Bronchial epithelial cell (primary cell): ENCODE measurements around the gene GLT6D1. TPM values are rescaled to one million over a fixed set of nuclear protein-coding genes. Genes with fewer than 3 reads are reported as not detected.
A peak's percentile ranks its signal among the peaks of the same experiment; 100 is the strongest.

ENCODE experiments used
- DNase-seq: peaks from one replicate; pipeline ENCODE4 v3.0.0-alpha.2; 2010; ENCODE audit warnings: low read depth
- FAIRE-seq: peaks from 2 replicates; lab custom pipeline; 2011; peaks lifted over from hg19 to GRCh38; lab: Jason Lieb, UNC
- H3K27me3 ChIP-seq: 2 replicates; pipeline ENCODE4 v1.5.1; 2011; ENCODE audit warnings: low read length; ENCODE audit not compliant: control insufficient read depth, insufficient read depth
- H3K36me3 ChIP-seq: 2 replicates; pipeline ENCODE4 v1.5.1; 2011; ENCODE audit warnings: low read length; ENCODE audit not compliant: control insufficient read depth, insufficient read depth
- H3K4me3 ChIP-seq: 2 replicates; pipeline ENCODE4 v1.5.1; 2011; ENCODE audit warnings: mild to moderate bottlenecking, low read depth, low read length, control low read depth
- total RNA-seq: library from RNA; depleted of rRNA; stranded (reverse); fragments of >200 nt; gene quantifications from 2 replicates; pipeline ENCODE4 v1.2.1, GENCODE V29; 2014
- TF ChIP-seq, protein P1 (sequence below): IDR thresholded peaks from 2 replicates; pipeline ENCODE4 v1.5.1; 2011; ENCODE audit warnings: mild to moderate bottlenecking, moderate library complexity, low read length, control low read depth, inconsistent platforms; ENCODE audit not compliant: insufficient read depth, severe bottlenecking

The GLT6D1 gene
- total RNA-seq, 1 donor from 2014 or later = not detected

DNA sequence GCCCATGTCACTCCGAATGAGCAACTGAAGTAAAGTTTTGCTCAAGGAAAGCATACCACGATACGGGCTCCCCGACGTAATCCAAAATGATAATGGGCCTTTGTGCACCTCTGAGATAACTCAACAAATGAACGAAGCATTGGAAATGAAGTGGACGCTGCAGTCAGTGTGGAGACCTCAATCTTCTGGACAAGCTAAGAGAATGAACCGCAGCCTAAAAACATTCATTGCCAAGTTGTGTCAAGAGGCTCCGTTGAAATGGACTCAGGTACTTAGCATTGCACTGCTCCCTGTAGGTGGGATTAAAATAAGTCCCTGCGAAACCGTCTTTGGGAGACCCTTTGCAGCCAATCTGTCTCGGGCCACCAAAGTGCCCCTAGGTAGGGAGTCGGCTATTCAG lies 19.9 kb upstream of the GLT6D1 start:
- TF ChIP-seq, protein P1, sequence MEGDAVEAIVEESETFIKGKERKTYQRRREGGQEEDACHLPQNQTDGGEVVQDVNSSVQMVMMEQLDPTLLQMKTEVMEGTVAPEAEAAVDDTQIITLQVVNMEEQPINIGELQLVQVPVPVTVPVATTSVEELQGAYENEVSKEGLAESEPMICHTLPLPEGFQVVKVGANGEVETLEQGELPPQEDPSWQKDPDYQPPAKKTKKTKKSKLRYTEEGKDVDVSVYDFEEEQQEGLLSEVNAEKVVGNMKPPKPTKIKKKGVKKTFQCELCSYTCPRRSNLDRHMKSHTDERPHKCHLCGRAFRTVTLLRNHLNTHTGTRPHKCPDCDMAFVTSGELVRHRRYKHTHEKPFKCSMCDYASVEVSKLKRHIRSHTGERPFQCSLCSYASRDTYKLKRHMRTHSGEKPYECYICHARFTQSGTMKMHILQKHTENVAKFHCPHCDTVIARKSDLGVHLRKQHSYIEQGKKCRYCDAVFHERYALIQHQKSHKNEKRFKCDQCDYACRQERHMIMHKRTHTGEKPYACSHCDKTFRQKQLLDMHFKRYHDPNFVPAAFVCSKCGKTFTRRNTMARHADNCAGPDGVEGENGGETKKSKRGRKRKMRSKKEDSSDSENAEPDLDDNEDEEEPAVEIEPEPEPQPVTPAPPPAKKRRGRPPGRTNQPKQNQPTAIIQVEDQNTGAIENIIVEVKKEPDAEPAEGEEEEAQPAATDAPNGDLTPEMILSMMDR = no peak
- no peaks in the 10 kb centered on the region for H3K27me3 ChIP-seq
- no peak for FAIRE-seq

DNA sequence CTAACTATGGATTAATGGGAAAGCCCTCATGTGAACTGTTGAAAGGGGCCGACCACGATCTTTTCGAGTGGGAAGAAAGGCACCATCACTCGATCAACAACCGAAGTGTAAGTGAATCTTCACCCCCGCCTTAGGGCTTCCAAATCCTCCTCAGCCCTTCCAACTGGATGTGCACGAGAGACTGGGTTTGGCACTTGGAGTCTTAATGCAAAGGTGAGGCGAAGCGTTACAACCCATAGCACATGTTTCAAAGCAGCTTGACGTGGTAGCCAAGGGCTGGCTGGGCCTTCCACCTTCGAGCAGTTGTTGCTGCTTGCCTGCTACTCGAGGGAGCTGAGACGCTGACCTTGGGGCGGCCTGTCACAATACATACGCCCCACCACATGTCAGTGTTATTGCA lies 18.1 kb upstream of the GLT6D1 start:
- FAIRE-seq (peak; percentile 73), DNase-seq (no peak)
- Histone ChIP-seq H3K4me3 (no peak overlapping the region), H3K27me3 (no peaks in the 10 kb centered on the region), H3K36me3 (no peaks in the 10 kb centered on the region)
- TF ChIP-seq, protein P1 = no peak

More for the DNA sequence above, 19.9 kb upstream of the GLT6D1 start:
- Histone ChIP-seq H3K36me3 (no peaks in the 10 kb centered on the region), H3K4me3 (no peak overlapping the region)
- DNase-seq = no peak

DNA sequence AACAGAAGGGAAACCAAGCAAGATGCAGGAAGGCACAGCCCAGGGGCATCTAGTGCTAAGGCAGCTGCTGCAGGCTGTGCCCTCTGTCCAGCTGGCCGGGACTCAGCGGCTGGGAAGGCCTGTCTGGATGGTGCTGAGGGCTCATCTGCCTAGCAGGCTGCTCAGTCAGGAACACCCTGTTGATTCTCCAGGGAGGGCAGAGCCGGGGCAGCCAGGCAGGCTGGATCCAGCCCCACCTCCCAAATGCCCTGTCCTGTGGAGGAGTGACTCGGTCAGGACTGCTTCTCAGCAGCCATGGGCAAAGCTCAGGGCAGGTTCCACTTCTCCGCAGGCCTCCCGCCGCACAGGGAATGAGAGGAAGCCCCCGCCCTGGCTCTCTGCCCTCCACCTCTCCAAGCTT lies 16.0 kb upstream of the GLT6D1 start:
- no peaks in the 10 kb centered on the region for H3K27me3 ChIP-seq
- no peaks in the 10 kb centered on the region for H3K36me3 ChIP-seq
- TF ChIP-seq, protein P1 = no peak
- DNase-seq = no peak
- no peak overlapping the region for H3K4me3 ChIP-seq
- FAIRE-seq = no peak

DNA sequence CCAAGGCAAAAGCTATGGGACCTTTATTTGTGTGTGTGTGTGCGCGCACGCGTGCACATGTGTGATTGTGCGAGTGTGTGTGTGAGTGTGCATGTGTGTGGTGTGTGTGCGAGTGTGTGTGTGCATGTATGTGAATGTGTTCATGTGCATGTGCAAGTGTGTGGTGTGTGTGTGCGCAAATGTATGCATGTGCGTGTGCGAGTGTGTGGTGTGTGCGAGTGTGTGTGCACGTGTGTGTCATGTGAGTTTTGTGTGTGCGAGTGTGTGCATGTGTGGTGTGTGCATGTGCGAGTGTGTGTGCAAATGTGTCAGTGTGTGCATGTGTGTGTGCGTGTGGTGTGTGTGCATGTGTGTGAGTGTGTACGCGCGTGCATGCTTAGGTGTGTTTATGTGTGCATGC lies 11.1 kb upstream of the GLT6D1 start:
- Histone ChIP-seq H3K27me3 (no peaks in the 10 kb centered on the region), H3K4me3 (no peak overlapping the region), H3K36me3 (no peaks in the 10 kb centered on the region)
- TF ChIP-seq, protein P1 = no peak
- DNase-seq = no peak
- peak; percentile 76 for FAIRE-seq

DNA sequence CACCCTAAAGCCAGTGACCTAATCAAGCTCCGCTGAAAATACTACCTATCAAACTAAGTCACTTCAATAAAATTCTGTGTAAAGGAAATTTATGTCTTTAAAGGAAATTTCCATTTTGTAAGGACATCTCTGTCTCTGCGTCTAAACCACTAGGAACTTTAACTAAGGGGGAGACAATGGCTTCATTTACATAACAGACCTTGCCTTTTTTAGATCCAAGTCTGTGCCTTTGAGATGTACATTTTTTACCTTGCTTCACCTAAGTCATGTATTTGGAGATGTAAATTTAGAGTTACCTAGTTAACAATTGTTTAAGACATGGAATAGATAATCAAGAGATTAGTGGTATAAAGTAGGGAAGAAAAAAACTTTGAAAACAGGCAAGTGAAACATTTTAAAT lies 10.2 kb upstream of the GLT6D1 start:
- Histone ChIP-seq H3K36me3 (no peaks in the 10 kb centered on the region), H3K27me3 (no peaks in the 10 kb centered on the region), H3K4me3 (no peak overlapping the region)
- DNase-seq (no peak), FAIRE-seq (no peak)
- TF ChIP-seq, protein P1 = no peak
